CD4-positive, alpha-beta T cell (primary cell): ENCODE results near the gene PDLIM1. TPM values are rescaled to one million over a fixed set of nuclear protein-coding genes. Genes with fewer than 3 reads are reported as not detected.

ENCODE experiments used
- ATAC-seq: fragments of 200-7000 bp; cut with Tn5 transposase; one replicate; pipeline ENCODE4 v1.10.0; 2022; ENCODE audit warnings: mild to moderate bottlenecking; ENCODE audit not compliant: poor library complexity
- CTCF ChIA-PET: fragments of 350-600 bp; sonication (Branson Sonifier 250); formaldehyde crosslinking; loops from one replicate; lab custom pipeline; 2021; ENCODE audit warnings: antibody characterized with exemption, inconsistent platforms; lab: Charles Lee
- POLR2A ChIA-PET: fragments of 350-600 bp; sonication (Branson Sonifier 250); formaldehyde crosslinking; loops from one replicate; lab custom pipeline; 2021; ENCODE audit warnings: antibody characterized with exemption, inconsistent platforms; lab: Charles Lee
- DNase-seq, 14 experiments: peaks; one replicate each; pipeline ENCODE4 v3.0.0-alpha.2; 2013 to 2020; ENCODE audit warnings: mixed read lengths in 2 of 14
- H3K27ac ChIP-seq, 2 donors: one replicate each; pipeline versions ENCODE4 v1.5.1 to v1.7.0; 2013; ENCODE audit warnings: low read length in 2 of 2, low read depth in 1 of 2, mild to moderate bottlenecking in 1 of 2
- H3K27me3 ChIP-seq, 2 experiments: 1 replicate in 1 of 2; 2 replicates in 1 of 2; pipeline versions ENCODE4 v1.6.1 to v1.7.0; 2013; ENCODE audit warnings: low read length in 2 of 2, control low read depth in 1 of 2, mild to moderate bottlenecking in 1 of 2, moderate library complexity in 1 of 2; ENCODE audit not compliant: insufficient read depth in 2 of 2, control insufficient read depth in 1 of 2
- H3K36me3 ChIP-seq: one replicate; pipeline ENCODE4 v1.6.1; 2013; ENCODE audit warnings: low read length, control low read depth; ENCODE audit not compliant: insufficient read depth
- H3K4me1 ChIP-seq: one replicate; pipeline ENCODE4 v1.6.1; 2013; ENCODE audit warnings: low read length, control low read depth; ENCODE audit not compliant: insufficient read depth
- H3K4me3 ChIP-seq: one replicate; pipeline ENCODE4 v1.5.1; 2013; ENCODE audit warnings: mild to moderate bottlenecking, low read length, moderate library complexity
- H3K9me3 ChIP-seq, 2 experiments: 1 replicate in 1 of 2; 2 replicates in 1 of 2; pipeline versions ENCODE4 v1.6.1 to v1.7.0; 2013; ENCODE audit warnings: low read length in 2 of 2, mild to moderate bottlenecking in 2 of 2, control low read depth in 1 of 2, moderate library complexity in 1 of 2; ENCODE audit not compliant: control insufficient read depth in 1 of 2, insufficient read depth in 1 of 2
- H3K27ac Mint-ChIP-seq: one replicate; pipeline ENCODE4 v1.8.0; 2020; ENCODE audit warnings: mixed read lengths
- H3K27me3 Mint-ChIP-seq: one replicate; pipeline ENCODE4 v1.8.0; 2021; ENCODE audit warnings: mixed read lengths
- H3K36me3 Mint-ChIP-seq: one replicate; pipeline ENCODE4 v1.8.0; 2021; ENCODE audit warnings: low read depth, mixed read lengths
- H3K4me1 Mint-ChIP-seq: one replicate; pipeline ENCODE4 v1.8.0; 2021; ENCODE audit warnings: low read depth, mixed read lengths
- H3K4me3 Mint-ChIP-seq: one replicate; pipeline ENCODE4 v1.8.0; 2020; ENCODE audit warnings: mild to moderate bottlenecking, mixed read lengths
- H3K9me3 Mint-ChIP-seq: one replicate; pipeline ENCODE4 v1.8.0; 2020; ENCODE audit warnings: mixed read lengths
- intact Hi-C, 2 experiments: fragments of 100-400 bp; cut with DNase I in 1 of 2; cut with micrococcal nuclease in 1 of 2; formaldehyde crosslinking; loops; one replicate each; pipeline versions ENCODE4 v1.15.1 to v1.9.0; 2023 to 2025; cut with DNase I, micrococcal nuclease
- total RNA-seq, 174 experiments: library from RNA in 2 of 174; stranded (reverse) in 2 of 174; gene quantifications; one replicate each; pipeline ENCODE4 v1.2.3 and lab custom pipeline; 2021 to 2026
- TF ChIP-seq, protein P1 (sequence below): fragments of 200-600 bp; IDR thresholded peaks from one replicate; pipeline ENCODE4 v1.8.0; 2022; ENCODE audit warnings: antibody characterized with exemption, mild to moderate bottlenecking

PDLIM1 gene
- total RNA-seq, 2 experiments from 2014 or later = 0.41 to 0.75 TPM

DNA sequence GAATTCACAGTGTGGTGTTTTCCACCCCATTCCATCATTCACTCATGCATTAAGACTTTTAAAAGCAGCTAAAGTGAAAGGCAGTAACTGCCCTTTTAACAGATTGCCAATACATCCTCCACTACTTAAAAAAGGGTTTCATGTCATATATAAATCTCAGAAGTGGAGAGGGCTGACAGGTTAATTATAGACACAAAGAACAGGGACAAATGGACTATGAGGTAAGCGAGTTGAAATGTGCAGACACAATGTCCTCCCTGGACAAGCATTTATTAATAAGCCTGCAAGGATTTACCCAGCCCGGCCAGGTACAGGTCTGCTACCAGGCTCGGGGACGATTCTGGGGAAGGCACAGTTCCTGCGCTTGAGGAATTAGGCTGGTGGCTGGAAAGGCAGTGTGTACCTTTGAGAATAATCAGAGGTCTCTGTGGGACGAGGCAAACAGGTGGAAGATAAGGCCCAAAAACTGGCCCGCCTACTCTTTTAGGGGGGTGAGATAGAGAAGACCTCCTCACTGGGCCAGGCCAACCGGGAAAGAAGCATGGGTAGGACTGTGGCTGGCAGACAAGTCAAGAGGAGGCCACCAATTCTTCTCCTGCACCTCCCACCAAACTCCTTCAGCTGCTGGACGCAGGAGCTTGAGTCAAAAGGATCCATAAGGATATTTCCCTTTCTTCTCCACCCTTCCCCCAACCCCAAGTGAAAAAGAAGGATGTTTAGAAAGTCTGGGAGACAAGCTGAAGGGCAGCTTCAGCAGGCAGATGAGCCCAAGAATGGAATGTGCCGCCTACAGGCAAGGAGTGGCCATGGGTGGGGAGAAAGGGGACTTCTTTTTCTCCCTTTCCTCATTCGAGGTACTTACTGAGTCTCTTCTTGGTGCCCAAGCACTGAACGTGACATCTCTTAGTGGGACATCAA lies 1.5 kb downstream of the PDLIM1 start:
- Histone ChIP-seq H3K4me3 (no peak overlapping the region), H3K27me3 (peaks cover 21 to 34% of the 10 kb centered on the region in 2 experiments), H3K27ac (no peak overlapping the region), H3K9me3 (peaks cover 0 to 9% of the 10 kb centered on the region in 2 experiments), H3K36me3 (no peaks in the 10 kb centered on the region), H3K4me1 (peaks cover 9% of the 10 kb centered on the region)
- TF ChIP-seq, protein P1, sequence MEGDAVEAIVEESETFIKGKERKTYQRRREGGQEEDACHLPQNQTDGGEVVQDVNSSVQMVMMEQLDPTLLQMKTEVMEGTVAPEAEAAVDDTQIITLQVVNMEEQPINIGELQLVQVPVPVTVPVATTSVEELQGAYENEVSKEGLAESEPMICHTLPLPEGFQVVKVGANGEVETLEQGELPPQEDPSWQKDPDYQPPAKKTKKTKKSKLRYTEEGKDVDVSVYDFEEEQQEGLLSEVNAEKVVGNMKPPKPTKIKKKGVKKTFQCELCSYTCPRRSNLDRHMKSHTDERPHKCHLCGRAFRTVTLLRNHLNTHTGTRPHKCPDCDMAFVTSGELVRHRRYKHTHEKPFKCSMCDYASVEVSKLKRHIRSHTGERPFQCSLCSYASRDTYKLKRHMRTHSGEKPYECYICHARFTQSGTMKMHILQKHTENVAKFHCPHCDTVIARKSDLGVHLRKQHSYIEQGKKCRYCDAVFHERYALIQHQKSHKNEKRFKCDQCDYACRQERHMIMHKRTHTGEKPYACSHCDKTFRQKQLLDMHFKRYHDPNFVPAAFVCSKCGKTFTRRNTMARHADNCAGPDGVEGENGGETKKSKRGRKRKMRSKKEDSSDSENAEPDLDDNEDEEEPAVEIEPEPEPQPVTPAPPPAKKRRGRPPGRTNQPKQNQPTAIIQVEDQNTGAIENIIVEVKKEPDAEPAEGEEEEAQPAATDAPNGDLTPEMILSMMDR = no peak
- CTCF ChIA-PET = no interaction called here
- POLR2A ChIA-PET = no interaction called here
- Mint-ChIP-seq H3K4me3 (peak overlapping the region; percentile 14), H3K27ac (no peak overlapping the region), H3K36me3 (no peaks in the 10 kb centered on the region), H3K27me3 (peaks cover 64% of the 10 kb centered on the region), H3K9me3 (no peaks in the 10 kb centered on the region), H3K4me1 (peaks cover 14% of the 10 kb centered on the region)
- DNase-seq = no peak
- no peak for ATAC-seq
- intact Hi-C loops = no loop called here

DNA sequence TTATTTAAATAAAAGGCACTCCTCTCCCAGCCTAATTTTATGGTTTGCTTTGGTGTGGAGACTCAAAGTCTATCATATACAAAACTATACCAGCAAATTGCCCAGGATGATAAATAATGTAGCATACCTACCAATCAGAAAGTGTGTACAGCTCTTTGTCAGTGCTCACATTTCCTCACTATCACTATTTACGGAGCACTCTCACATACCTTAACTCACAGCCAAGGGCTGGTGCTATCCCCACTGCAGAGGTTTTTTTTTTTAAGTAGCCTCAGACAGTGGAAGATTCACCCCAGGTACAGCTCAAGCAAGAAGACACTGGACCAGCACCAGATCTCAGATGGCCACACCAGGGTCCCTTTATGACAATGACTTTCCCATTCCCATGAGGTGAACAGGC lies 2.5 kb downstream of the PDLIM1 start:
- peaks cover 57% of the 10 kb centered on the region for H3K27me3 Mint-ChIP-seq
- H3K36me3 Mint-ChIP-seq = no peaks in the 10 kb centered on the region
- H3K36me3 ChIP-seq = no peaks in the 10 kb centered on the region
- peaks cover 21 to 34% of the 10 kb centered on the region in 2 experiments for H3K27me3 ChIP-seq
- ATAC-seq (no peak), DNase-seq (no peak)
- peaks cover 0 to 9% of the 10 kb centered on the region in 2 experiments for H3K9me3 ChIP-seq
- TF ChIP-seq, protein P1 = no peak
- intact Hi-C loops = no loop called here
- POLR2A ChIA-PET = no interaction called here
- no peaks in the 10 kb centered on the region for H3K9me3 Mint-ChIP-seq
- peaks cover 14% of the 10 kb centered on the region for H3K4me1 Mint-ChIP-seq
- no peak overlapping the region for H3K27ac Mint-ChIP-seq
- no peak overlapping the region for H3K4me3 Mint-ChIP-seq
- CTCF ChIA-PET = no interaction called here
- H3K27ac ChIP-seq = no peak overlapping the region
- H3K4me1 ChIP-seq = peaks cover 9% of the 10 kb centered on the region
- no peak overlapping the region for H3K4me3 ChIP-seq

DNA sequence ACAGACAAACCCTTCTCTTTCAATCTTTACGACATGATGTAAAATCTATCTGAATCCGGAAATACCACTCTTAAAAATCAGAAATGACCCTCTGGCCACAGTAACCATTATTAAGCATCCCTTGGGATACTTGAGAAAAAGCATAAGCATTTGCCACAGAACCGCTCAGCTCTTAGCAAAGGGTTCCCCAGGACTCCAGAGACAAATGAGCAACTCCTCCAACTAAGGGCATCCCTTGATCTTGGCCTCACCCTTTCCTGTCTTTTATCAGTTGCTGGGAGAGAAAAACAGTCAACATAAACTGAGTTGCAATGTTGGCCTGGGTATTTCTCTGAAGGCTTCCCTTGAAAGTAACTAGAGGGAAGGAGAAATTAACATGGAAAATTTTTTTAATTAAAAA lies 3.5 kb downstream of the PDLIM1 start:
- peaks cover 49% of the 10 kb centered on the region for H3K27me3 Mint-ChIP-seq
- H3K9me3 Mint-ChIP-seq = no peaks in the 10 kb centered on the region
- DNase-seq = no peak
- no peaks in the 10 kb centered on the region for H3K36me3 Mint-ChIP-seq
- intact Hi-C loops = no loop called here
- H3K4me3 ChIP-seq = no peak overlapping the region
- POLR2A ChIA-PET = no interaction called here
- peaks cover 14% of the 10 kb centered on the region for H3K4me1 Mint-ChIP-seq
- H3K9me3 ChIP-seq = peaks cover 0 to 9% of the 10 kb centered on the region in 2 experiments
- CTCF ChIA-PET = no interaction called here
- TF ChIP-seq, protein P1 = no peak
- no peak overlapping the region for H3K27ac Mint-ChIP-seq
- peaks cover 9% of the 10 kb centered on the region for H3K4me1 ChIP-seq
- no peak for ATAC-seq
- H3K27me3 ChIP-seq = peaks cover 21 to 34% of the 10 kb centered on the region in 2 experiments
- H3K36me3 ChIP-seq = no peaks in the 10 kb centered on the region
- no peak overlapping the region for H3K4me3 Mint-ChIP-seq
- H3K27ac ChIP-seq = no peak overlapping the region
